GM10266 (cell line): ENCODE results near the gene C1QTNF12.
A peak's percentile ranks its signal among the peaks of the same experiment; 100 is the strongest.

Experiments
- DNase-seq: peaks from one replicate; pipeline ENCODE4 v3.0.0; 2012; ENCODE audit errors: extremely low spot score
- CTCF ChIP-seq: IDR thresholded peaks from 2 replicates; pipeline ENCODE4 v1.5.1; 2012; ENCODE audit warnings: mild to moderate bottlenecking, low read depth; ENCODE audit not compliant: control insufficient read depth, insufficient read depth; ENCODE audit errors: missing control alignments

Gene C1QTNF12

GRCh38 chr1:1285102-1285571 lies 38.6 kb upstream of the C1QTNF12 start:
- DNase-seq = no peak
- no peak for TF ChIP-seq CTCF

- TF ChIP-seq CTCF = no peak
- DNase-seq = no peak
Measured at GRCh38 chr1:1284221-1285101, 37.9 kb upstream of the C1QTNF12 start.

- DNase-seq = peak; percentile 86
- TF ChIP-seq CTCF = peak; percentile 15
Measured at GRCh38 chr1:1283821-1284220, 37.3 kb upstream of the C1QTNF12 start.

DNA sequence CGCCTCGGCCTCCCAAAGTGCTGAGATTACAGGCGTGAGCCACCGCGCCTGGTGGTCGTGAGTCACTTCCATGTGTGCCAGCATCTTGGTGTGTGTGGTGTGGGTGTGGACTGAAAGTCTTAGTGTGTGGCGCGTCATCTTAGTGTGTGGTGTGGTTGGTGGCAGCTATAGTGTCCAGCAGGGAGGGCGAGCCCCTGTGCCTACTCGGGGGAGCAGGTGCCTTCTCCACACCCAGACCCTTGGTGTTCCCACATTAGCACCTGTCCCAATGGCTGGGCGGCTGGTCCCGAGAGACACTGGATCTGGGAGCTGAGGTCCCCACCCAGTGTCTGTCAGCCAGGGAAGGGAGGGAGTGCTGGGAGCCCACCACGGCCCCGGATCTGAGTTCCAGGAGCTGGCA lies 36.5 kb upstream of the C1QTNF12 start:
- no peak for DNase-seq
- TF ChIP-seq CTCF = no peak

- no peak for TF ChIP-seq CTCF
- no peak for DNase-seq
Measured at GRCh38 chr1:1281533-1282321, 35.2 kb upstream of the C1QTNF12 start.

DNA sequence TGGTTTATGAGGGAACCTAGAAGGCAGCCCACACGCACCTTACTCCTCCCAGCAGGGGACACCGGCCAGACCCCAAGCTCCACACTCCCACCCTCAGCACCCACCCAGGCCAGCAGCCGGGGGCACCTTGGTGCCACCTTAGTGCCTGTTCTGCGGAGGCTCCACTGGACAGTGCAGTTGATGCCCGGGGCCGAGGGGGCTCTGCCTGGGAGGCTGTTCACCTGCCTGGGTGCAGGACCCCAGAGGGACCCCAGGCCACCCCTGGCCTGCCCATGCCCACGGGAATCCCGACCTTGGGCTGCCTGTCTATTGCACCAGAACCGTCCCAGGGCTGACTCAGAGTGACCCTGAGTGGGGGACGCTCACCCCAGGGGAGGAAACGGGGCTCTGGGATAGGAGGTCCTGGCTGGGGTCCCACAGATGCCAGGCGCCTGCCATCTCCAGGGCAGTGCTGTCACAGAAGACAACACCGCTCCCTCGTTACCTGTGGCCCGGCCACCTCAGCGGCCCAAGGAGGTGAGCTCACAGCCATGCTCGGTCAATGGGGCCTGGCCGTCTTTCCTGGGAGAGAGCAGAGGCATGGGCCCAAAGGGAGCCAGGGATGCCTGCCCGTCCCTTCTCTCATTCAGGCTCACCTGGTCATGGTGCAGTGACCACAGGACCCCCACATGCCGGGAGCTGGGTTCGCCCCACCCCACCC lies 34.4 kb upstream of the C1QTNF12 start:
- no peak for TF ChIP-seq CTCF
- DNase-seq = no peak

DNA sequence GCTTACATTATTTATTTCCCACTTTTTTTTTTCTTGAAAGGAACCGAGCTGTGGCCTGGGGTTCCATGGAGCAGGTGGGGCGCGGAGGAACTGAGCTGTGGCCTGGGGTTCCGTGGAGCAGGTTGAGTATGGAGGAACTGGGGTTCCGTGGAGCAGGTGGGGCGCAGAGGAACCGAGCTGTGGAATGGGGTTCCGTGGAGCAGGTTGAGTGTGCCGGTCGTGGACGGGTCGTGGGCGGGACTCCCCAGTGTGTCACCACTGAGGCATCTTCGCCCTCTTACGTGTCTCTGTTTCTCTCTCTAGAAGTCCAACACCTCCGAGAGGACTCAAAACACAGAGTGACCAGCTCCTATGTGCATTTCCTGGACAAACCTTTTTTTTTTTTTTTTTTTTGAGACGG lies 32.5 kb upstream of the C1QTNF12 start:
- no peak for DNase-seq
- no peak for TF ChIP-seq CTCF
